KG1 (cell line): ENCODE data around the gene AFTPH.

Experiments
- DNase-seq: peaks from one replicate; lab custom pipeline; 2025; lab: John Stamatoyannopoulos, UW

The AFTPH gene

DNA sequence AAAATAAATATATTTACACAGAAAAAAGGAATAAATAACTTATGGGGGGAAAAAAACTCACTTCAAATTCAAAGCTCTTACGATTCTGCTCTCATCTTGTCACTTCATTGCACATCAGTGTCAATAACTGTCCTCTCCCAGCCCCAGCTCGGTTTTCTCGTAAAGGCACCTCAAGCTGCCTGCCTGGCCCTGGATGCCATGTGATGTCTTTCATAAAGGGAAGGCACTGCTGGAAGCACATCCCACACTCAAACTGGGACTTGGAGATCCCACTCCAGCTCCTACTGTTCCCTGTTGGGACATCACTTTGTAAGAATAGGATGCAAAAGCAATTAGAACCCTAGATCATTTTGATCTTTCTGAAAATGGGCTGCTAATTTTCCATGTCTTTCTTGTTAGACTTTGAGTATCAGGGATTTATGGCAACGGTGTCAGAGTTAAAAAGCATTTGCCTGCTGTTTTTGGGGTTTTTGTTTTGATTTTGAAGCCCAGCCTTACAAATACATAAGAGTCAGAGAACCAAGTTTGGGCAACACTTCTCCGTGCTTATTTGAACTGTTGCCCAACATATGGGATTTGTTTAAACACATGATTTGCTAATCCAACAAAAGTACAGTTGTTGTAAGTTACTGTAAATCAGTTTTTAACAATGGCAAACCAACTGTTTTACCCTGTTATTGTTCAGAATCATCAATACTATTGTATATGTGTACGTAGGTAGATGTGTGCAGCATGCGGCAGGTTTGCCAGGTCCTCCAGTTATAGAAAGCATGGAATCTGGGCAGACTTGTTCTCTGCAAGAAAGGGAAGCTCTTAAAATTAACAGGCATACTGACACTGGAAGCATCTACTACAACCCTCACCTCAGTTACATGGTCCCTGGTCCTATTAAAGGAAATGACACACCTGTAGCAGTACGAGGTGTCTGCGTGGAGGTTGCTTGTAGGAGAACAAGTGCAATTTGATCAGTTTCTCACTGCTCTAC lies 109.0 kb downstream of the AFTPH start:
- DNase-seq = no peak

DNA sequence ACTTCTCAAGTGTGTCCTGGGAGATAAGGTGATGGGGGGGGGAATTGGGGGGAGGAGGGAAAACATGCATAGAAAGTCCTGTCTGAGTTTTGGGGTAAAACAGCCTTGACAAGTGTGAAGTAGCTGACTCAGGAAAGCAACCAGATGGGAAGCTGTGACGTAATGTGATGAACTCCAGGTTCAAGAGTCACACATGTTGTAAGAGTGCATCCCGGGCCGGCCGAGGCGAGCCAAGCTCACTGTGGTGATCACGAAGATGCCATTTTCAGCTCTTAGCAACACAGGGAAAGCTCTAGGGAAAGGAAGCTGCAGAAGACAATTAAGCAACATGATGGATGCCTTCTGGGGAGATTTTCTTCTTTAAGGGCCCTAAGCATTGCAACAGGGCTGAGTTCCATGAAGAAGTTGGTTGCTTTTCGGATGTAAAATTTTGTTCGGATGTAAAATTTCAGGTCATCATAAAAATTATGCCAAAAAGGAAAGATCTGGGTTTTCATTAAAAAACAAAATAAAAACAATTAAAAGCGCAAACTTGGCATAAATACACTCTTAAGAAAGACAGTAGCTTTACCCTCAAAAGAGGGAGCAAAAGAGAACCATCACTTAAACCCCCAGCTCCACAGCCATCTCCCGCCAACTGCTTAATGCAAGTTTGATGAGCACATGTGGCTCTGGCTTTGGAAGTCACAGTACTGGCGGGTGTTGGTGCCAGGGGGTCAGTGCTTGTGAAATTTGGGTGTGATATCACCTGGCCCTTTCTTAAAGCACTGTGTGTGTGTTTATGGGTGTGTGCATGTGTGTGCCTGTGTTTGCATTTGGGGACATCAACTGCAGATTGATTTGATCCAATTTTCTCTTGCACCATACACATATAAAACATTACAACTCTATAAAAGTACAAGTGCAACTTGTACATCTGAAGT lies 110.5 kb downstream of the AFTPH start:
- no peak for DNase-seq

DNA sequence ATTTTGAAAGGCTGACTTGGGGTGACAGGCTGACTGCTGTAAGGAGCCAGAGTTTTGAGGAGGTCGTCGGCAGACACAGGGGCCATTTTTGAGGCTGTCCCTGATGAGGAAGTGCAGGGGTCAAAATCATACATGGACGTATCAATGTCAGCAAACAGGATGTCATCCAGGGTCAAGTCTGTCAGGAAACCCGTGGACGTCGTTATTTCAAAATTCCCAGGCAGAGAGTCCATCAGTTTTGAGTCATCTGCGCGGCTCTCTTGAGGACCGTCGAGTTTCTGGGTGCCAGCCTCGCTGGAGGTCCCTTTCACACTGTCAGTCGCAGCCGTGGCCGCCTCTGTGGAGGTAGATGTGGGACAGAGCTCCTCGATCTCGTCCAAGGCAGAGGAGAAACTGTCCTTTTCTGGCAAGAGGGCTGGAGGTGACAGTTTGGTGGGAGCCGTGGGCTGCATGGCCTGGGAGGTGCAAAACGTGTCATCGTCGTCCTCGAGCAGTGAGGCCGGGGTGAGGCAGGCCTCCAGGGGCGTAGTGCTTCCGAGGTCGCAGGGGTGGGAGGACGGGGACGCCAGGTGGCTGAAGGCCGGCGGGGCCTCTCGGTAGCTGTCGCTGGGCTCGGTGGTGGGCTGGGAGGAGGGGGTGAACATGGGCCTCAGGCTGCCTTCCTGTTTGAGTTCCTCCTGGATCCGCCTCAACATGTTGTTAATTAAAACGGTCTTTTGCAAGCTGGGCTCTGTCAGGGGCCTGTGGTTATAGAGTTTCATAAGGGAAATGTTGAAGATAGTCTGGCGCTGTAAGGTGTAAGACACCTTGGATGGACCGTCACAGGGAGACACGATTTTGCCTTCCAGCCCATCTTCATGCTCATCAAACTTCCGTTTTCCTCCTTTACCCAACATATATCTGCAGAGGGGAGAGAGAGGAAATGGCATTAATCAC lies 112.1 kb downstream of the AFTPH start:
- DNase-seq = peak; percentile 45

DNA sequence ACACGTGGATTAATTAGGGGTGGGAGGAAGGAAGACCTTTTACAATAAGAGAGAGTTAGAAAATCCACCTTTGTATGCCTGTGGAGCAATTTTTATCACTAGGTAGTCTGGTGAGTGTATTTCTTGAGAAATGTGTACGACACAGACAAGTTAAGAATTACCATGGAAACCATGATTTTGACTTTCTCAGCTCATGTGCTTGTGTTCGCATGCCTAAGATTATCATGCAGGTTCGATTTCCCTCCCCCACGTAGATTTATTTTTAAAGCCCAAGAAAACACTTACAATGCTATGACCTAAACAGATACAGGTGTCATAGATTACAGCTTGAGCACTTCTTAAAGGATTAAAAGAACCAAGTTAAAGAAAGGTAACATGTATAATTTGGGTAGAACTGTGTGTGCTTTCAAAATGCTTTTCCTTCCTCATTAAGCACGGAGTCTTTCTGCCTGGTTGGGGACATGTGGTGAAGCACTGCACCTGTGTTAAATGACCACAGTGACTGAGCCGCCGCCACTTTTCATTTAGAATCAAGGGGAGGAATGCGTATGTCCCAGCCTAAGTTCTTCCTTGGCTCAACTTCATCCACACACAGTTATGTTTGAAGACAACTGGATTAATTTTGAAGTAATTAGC lies 113.0 kb downstream of the AFTPH start:
- peak; percentile 56 for DNase-seq

DNA sequence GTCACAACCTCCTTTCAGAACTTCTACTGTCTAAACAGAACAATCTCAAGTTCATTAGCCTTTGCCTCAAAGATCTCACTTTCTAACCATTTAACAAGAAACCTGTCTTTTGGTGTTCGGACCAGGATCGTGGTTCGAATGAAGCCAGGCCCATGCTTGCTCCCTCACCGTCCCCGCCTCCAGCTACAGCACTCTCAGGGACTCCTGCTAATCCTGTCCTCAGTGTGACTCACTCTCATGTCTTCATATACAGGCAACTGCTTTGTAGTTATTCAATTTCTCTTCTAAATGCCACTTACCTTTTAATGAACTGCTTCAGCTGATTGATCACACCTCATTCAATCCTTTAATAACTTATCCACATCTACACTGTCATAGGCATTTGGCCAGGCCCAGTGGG lies 113.8 kb downstream of the AFTPH start:
- no peak for DNase-seq

DNA sequence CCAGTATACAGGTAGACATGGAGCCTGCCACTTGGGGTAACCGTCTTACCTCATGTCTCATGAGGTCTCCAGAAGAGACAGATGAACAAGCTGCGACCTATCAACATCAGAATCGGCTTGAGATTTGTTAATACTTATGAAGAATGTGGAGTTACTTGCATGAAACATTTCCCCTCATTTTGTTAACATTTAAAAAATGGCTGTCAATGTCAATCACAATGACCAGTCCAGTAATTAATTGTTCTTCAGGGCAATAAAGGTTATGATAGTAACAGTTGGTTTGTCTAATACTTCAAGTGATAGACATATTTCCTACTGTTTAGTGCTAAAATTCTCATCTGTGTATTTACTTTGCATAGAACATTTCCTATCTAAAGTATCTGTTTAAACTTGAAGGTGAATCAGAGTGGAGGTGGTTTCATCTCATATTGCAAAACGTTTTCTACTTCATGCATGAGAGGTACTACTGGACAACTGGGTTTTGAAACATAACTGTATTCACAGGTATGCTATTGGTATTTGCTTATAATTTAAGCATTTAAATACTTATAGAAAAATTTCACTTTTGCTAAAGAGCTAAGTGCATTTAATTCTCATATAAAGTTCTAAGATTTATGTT lies 114.5 kb downstream of the AFTPH start:
- no peak for DNase-seq

DNA sequence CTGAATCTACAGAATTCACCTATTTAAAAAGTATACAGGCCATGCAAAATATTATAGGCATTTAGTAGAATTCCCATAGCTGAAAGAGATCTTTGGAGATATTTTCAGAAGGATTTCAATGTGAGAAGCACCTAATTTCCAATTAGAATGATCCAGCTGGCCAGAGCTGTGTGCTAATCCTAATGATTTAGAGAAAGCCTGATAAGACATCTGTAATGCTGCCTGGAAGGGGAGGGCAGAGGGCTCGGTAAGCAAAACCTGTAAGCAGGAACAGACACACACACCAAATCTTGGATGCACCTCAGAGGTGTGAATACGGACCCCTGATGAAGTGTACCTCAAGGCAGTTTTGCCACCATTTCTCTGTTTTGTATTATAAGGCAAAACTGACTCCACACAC lies 115.6 kb downstream of the AFTPH start:
- no peak for DNase-seq

DNA sequence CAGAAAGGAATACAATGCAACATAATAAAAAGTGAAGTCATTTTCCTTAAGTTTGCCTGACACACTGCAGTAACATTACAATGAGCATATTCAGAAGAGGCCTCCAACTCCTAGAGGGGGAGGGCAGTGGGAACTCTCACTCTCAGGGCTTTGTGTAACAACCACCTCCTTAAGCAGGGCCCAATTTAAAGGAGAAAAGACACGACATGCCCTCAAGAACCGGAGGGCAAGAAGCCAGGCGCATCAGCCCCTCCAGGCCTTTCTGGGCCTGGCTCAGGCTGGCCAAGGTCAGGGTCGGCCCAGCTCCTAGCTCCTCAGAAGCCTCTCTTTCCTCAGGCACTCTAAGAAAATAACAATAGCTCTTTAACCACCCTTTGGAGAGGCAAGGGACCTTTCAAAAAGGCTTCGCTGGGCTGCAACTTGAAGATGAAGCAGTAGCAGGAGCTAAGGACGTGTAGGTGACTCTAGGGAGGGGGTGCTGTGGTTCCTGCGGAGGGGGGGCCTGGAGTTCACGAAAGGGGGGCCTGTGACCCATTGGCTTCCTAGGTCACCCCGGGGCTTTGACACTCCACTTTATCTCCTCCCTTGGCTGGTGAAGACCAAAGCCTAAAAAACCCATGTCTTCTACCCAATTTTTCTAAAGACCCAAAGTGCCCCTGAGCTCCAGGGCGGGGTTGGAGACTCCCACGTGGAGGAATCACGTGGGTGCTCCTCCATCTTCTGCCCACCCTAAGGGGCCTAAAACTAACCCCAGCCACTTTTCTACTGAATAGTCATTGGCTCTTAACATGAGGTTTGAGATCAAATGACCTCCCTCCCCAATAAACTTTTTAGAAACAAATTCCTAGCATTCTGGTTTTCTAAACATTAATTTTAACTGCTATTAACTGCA lies 116.3 kb downstream of the AFTPH start:
- DNase-seq = no peak

DNA sequence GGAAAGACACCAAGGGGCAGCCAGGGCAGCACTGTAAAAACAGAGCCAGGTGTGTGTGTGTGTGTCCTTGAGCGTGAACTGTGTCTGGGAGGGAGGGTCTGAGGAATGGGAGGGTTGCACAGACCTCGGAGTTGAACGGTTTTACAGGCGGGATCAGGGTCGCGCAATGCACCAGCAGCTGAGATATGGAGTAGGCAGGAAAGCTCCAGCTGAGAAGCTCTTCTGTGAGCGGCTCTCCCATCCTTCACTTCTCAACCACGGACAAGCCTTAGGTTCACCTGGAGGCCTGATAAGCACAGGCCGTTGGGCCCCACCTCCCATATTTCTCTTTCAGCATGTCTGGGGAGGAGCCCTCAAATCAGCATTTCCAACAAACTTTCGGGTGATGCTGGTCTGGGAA lies 117.5 kb downstream of the AFTPH start:
- no peak for DNase-seq
